ENCODE data around the gene MBNL1.

GRCh38 chr3:152472672-152472954 is 203.9 kb downstream of the MBNL1 start:
- TF ChIP-seq CTCF (IDR thresholded peaks at IDR 0.05) (no peak), POLR2A (IDR thresholded peaks at IDR 0.05) (no peak)
